Prostate gland (tissue), 2 donors: ENCODE results near the gene TMEM30A. TPM values are rescaled to one million over a fixed set of nuclear protein-coding genes. Genes with fewer than 3 reads are reported as not detected.

Source experiments
- DNase-seq: peaks from one replicate; pipeline ENCODE4 v3.0.0-alpha.2; 2019; ENCODE audit warnings: low spot score
- H3K27ac ChIP-seq, 2 donors: fragments of 200-600 bp; sonication (generic); 2 replicates each; pipeline ENCODE4 v1.5.1; 2017 to 2019
- H3K27me3 ChIP-seq: fragments of 200-600 bp; sonication (generic); replicated peaks from 2 replicates; pipeline ENCODE4 v1.5.1; 2019; ENCODE audit not compliant: insufficient read depth
- H3K36me3 ChIP-seq, 2 donors: fragments of 200-600 bp; sonication (generic); 1 replicate in 1 of 2; 2 replicates in 1 of 2; pipeline versions ENCODE4 v1.5.1 to v1.8.1; 2017 to 2019
- H3K4me1 ChIP-seq: fragments of 200-600 bp; sonication (generic); replicated peaks from 2 replicates; pipeline ENCODE4 v1.5.1; 2019
- H3K4me3 ChIP-seq, 2 donors: fragments of 200-600 bp; sonication (generic); 2 replicates each; pipeline ENCODE4 v1.5.1; 2017 to 2019
- H3K9me3 ChIP-seq: fragments of 200-600 bp; sonication (generic); 2 replicates; pipeline ENCODE4 v1.5.1; 2017
- CTCF ChIP-seq, 4 experiments: fragments of 200-600 bp in 2 of 4; fragments of 450-650 bp in 2 of 4; sonication (generic) in 2 of 4; IDR thresholded peaks; 1 replicate in 3 of 4; 2 replicates in 1 of 4; pipeline ENCODE4 v1.5.1; 2016 to 2019; ENCODE audit warnings: antibody characterized with exemption in 4 of 4, mild to moderate bottlenecking in 2 of 4, moderate library complexity in 2 of 4
- POLR2A ChIP-seq: fragments of 450-650 bp; IDR thresholded peaks from one replicate; pipeline ENCODE4 v1.6.1; 2016; ENCODE audit warnings: antibody characterized with exemption, mild to moderate bottlenecking
- POLR2AphosphoS5 ChIP-seq: sonication (generic); formaldehyde crosslinking; IDR thresholded peaks from one replicate; pipeline ENCODE4 v1.6.1; 2017; ENCODE audit warnings: antibody characterized with exemption
- WGBS: methylation state at CpG from one replicate; pipeline ENCODE4 v1.1.5; 2018; 5-methylcytosine and 5-hydroxymethylcytosine counted together
- intact Hi-C: fragments of 100-400 bp; cut with DNase I; formaldehyde crosslinking; loops from one replicate; pipeline ENCODE4 v1.14.2; 2022
- total RNA-seq, 2 donors: library from RNA; depleted of rRNA; stranded (reverse); fragments of >200 nt; gene quantifications; one replicate each; pipeline ENCODE4 v1.1.0, GENCODE V29; 2016

The TMEM30A gene
- 10 to 100 TPM; 60.5 to 82.3 TPM for total RNA-seq

DNA sequence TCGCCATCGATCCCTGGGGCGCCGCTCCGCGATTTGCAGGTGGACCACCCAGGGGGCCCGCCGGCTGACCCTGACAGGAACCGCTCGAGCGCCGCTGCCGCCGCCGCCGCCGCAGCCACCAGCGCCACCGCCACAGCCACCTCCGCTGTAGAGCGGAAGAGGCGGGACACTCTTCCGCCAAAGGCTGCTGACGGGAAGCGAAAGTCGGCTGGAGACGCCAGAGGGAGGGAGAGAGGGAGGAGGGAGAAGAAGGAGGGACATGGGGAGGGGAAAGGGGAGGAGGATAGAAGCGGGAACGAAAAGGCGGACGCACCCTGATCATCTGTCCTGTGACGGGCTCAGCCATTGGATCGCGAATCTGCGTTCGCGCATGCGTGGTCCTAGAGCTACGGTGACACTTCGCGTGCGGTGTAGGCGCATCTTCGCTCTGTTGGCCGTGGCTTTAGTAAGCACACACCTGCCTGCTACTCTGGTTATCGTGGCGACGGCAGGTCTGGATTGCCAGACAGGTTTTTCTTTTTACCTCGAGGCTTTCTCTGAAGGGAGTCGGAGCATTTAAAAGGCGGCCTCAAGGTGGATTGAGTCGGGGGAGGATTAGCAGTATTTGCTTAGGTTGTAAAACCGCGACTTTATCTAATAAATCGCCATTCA is at the start of gene TMEM30A:
TMEM30A (minus strand) TSS at position 161 of the 651 bp plus-strand sequence; CDS start at position 7, 154 bp downstream.
- Histone ChIP-seq H3K27ac (peak within 1 kb of the TSS; percentile 81 to 82), H3K4me1 (no peaks in the 10 kb centered on the region), H3K27me3 (no peaks in the 10 kb centered on the region), H3K4me3 (peak within 1 kb of the TSS; percentile 65 to 78), H3K9me3 (no peaks in the 10 kb centered on the region), H3K36me3 (no peaks in the 10 kb centered on the region)
- TF ChIP-seq CTCF (IDR thresholded peaks at IDR 0.05), result peak in 2 of 4 experiments; percentile 15 to 24
- peak; percentile 82 for TF ChIP-seq POLR2A
- TF ChIP-seq POLR2AphosphoS5, result peak; percentile 96
- intact Hi-C loops, result no loop called here
- WGBS, result under 1% methylated on average over 53 of the region's 55 CpGs
- peak; percentile 98 for DNase-seq

DNA sequence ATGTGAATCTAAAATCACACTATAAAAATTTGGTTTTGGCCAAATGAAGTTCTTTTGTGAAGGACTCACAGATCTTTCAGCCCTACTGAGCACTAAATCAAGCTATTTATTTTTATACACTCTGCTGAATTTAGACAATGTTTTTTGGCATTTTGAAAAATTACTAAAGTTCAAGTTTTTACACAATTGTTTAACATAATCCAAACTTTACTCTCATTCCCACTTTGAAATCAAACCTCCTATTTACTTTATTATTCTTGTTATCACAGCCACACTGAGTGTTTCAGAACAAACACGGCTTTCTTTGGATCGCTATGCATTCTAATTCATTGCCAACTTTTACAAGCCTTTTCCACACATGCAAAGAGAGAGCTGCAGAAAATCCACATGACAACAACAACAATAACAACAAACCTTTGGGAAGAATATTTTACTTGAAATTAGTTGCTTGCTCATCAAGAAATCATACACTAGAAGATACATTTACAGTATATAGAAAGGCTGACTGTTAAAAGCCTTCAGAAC is 49.1 kb upstream of the TMEM30A start:
- H3K27ac ChIP-seq, result no peak overlapping the region
- DNase-seq, result no peak

GRCh38 chr6:75331151-75331550 is 46.6 kb upstream of the TMEM30A start:
- intact Hi-C loops, result loop anchor here (5.0 kb wide), 1 partner anchor 1489 kb away; no protein-coding TSS in a partner anchor
- Histone ChIP-seq H3K27ac (no peak overlapping the region), H3K27me3 (no peaks in the 10 kb centered on the region), H3K9me3 (no peaks in the 10 kb centered on the region), H3K4me1 (no peaks in the 10 kb centered on the region), H3K36me3 (no peaks in the 10 kb centered on the region), H3K4me3 (no peak overlapping the region)
- no peak for DNase-seq
- WGBS, result 93% methylated on average over 2 of the region's 2 CpGs
- TF ChIP-seq POLR2AphosphoS5, result no peak
- no peak for TF ChIP-seq POLR2A
- TF ChIP-seq CTCF (IDR thresholded peaks at IDR 0.05), result no peak

More for the DNA sequence above, 49.1 kb upstream of the TMEM30A start:
- WGBS, result 38% methylated on average over 2 of the region's 2 CpGs
- H3K4me3 ChIP-seq, result no peak overlapping the region
- no peaks in the 10 kb centered on the region for H3K4me1 ChIP-seq
- H3K9me3 ChIP-seq, result no peaks in the 10 kb centered on the region
- TF ChIP-seq POLR2A (no peak), CTCF (IDR thresholded peaks at IDR 0.05) (no peak), POLR2AphosphoS5 (no peak)
- intact Hi-C loops, result loop anchor here (5.0 kb wide), 1 partner anchor 1491 kb away; no protein-coding TSS in a partner anchor
- no peaks in the 10 kb centered on the region for H3K36me3 ChIP-seq
- H3K27me3 ChIP-seq, result no peaks in the 10 kb centered on the region

- H3K27me3 ChIP-seq, result no peaks in the 10 kb centered on the region
- 100% methylated on average over 1 of the region's 1 CpG for WGBS
- no peaks in the 10 kb centered on the region for H3K36me3 ChIP-seq
- DNase-seq, result no peak
- no peak for TF ChIP-seq CTCF (IDR thresholded peaks at IDR 0.05)
- H3K9me3 ChIP-seq, result no peaks in the 10 kb centered on the region
- intact Hi-C loops, result loop anchor here (5.0 kb wide), 1 partner anchor 1487 kb away; no protein-coding TSS in a partner anchor
- H3K27ac ChIP-seq, result no peak overlapping the region
- no peaks in the 10 kb centered on the region for H3K4me1 ChIP-seq
- H3K4me3 ChIP-seq, result no peak overlapping the region
Observed at GRCh38 chr6:75329703-75330102, 45.1 kb upstream of the TMEM30A start.

GRCh38 chr6:75327807-75328206 is 43.2 kb upstream of the TMEM30A start:
- Histone ChIP-seq H3K4me3 (no peak overlapping the region), H3K36me3 (no peaks in the 10 kb centered on the region), H3K9me3 (no peaks in the 10 kb centered on the region), H3K27me3 (no peaks in the 10 kb centered on the region), H3K27ac (no peak overlapping the region), H3K4me1 (no peaks in the 10 kb centered on the region)
- no peak for TF ChIP-seq POLR2AphosphoS5
- TF ChIP-seq CTCF (IDR thresholded peaks at IDR 0.05), result no peak
- TF ChIP-seq POLR2A, result no peak
- no peak for DNase-seq
- intact Hi-C loops, result no loop called here
- 89% methylated on average over 1 of the region's 1 CpG for WGBS
